Stimulated activated CD8-positive, alpha-beta memory T cell treated with anti-CD3 and anti-CD28 coated beads, Interleukin-15, amount 100 ng/mL, for 4 hours (primary cell): ENCODE results near the gene EIF5AL1.
"Not testable (repeated sequence)": the region's sequence is repeated elsewhere in the genome, so short reads cannot be mapped to it uniquely, and the experiment has no call there.

Experiments
- DNase-seq, 2 donors: peaks; one replicate each; pipeline ENCODE4 v3.0.0-alpha.2; 2020; ENCODE audit warnings: low read depth in 2 of 2

The EIF5AL1 gene

DNA sequence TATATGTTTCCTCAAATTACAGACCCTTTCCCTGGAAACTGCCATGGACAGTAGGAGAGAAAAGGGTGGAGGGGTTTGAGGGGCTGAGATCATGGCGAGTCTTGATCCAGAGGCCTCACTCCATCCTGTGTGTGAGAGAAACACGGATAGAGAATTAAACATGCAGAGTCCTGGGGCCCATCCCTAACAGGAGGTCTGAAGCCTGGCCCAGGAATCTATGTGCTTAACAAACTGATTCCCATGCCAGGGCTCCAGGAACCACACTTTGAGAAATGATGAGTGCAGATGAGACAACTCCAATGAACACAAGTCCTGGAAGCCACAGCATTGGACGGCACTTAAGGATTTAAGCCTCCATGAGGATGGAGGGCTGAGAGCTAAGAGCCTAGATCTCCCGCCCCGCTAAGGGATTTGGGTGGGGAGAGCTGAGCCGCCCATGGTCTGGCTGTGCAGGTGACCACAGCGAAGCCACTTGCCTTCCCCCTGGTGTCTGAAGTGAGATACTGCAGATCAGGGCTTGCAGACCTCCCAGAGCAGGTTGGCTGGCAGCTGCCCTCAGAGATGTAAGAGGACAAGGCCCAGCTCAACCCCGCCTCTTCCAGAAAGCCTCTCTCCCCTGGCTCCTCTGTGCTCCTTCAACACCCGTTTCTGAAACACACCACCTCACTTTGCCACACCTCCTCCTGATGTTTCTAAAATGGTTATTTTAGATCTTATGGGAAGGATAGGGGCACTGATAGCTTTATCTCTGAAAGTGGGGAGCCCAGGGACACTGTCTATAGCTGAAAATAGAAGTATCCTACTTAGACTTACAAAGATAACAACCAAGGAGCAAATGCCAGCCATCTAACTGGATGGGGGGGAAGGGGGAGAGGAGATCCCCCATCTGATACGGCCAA lies 24.8 kb upstream of the EIF5AL1 start:
- DNase-seq: no peak

GRCh38 chr10:79488336-79488735 lies 24.0 kb upstream of the EIF5AL1 start:
- no peak for DNase-seq

- no peak for DNase-seq
Measured at GRCh38 chr10:79488870-79489269, 23.5 kb upstream of the EIF5AL1 start.

- DNase-seq: no peak
Measured at GRCh38 chr10:79490400-79491142, 21.8 kb upstream of the EIF5AL1 start.

GRCh38 chr10:79491143-79491835 lies 21.0 kb upstream of the EIF5AL1 start:
- DNase-seq: no peak

- no peak for DNase-seq
Measured at GRCh38 chr10:79492256-79492655, 20.1 kb upstream of the EIF5AL1 start.

- no peak for DNase-seq
Measured at GRCh38 chr10:79492839-79493238, 19.5 kb upstream of the EIF5AL1 start.

DNA sequence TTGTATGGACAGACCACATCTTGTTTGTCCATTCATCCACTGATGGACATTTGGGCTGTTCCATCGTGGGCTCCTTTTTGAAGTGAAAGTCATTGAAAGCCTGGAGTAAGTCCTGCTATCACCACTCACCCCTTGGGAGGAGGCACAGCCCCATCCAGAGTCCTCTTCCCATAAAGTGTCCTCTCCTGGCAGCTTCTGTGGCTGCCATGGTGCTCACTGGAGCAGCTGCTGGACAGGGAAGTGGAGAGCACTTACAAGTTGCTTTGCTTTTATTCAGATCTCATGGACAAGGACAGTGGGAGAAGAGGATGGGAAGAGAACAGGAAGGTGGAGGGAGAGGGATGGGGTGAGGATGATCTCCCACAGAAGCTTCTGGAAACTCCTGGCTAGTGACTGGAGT lies 18.5 kb upstream of the EIF5AL1 start:
- DNase-seq: no peak

GRCh38 chr10:79494871-79495705 lies 17.2 kb upstream of the EIF5AL1 start:
- no peak for DNase-seq

GRCh38 chr10:79495791-79496190 lies 16.5 kb upstream of the EIF5AL1 start:
- DNase-seq: no peak

DNA sequence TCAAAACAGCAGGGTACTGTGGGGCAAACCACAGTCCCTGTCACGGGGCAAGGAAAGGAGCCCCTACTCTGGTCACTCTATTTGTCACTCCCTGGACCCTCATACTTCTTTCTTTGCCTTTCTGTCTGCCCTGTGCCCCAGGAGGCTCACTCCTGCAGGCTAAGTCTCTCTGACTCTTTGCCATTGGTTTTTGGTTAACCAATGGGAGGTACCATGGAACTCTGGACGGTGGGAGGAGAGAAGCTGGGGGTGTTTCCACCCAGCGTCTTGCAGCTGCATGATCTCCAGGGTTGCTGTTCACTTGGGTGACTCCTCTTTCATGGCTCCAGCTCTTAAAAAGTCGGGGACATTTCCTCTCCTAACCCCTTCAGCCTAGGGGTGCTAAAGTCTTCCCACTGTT lies 15.4 kb upstream of the EIF5AL1 start:
- DNase-seq: no peak

DNA sequence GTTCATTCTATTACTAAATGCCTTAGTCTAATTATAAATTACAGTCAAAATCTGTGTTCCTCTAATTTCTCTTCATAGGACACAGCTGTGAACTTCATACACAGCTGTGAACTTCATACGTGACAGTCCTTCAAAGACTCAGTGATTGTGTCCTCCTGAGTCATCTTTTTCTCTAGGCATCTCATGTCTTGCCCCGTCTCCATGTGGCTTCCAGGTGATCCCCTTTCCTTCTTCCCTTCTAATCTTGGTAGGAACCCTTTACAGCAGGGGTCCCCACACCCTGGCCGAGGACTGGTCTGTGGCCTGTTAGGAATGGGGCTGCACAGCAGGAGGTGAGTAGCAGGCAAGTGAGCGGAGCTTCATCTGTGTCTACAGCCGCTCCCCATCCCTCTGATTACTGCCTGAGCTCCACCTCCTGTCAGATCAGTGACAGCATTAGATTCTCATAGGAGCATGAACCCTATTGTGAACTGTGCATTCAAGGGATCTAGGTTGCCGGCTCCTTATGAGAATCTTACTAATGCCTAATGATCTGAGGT lies 14.0 kb upstream of the EIF5AL1 start:
- no peak for DNase-seq

- DNase-seq: no peak
Measured at GRCh38 chr10:79502561-79503309, 9.6 kb upstream of the EIF5AL1 start.

DNA sequence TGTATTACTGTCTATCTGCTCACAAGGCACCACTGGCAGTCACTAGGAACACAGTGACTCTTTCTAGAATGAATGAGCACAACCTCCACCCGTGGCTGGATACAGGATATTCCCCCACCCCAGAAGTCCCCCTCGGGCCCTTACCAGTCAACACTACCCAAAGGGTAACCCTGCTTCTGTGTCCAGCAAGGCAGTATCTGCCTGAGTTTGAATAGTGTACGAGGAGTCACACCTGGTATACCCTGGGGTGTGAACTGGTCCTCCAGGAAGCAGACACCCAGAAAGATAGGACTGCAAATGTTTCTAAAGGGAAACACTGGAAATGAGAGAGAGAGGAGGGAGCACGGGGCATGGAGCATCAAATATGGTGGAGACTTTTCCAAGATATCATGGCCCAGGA lies 8.5 kb upstream of the EIF5AL1 start:
- DNase-seq: not testable (repeated sequence)

GRCh38 chr10:79504483-79504882 lies 7.8 kb upstream of the EIF5AL1 start:
- DNase-seq: not testable (repeated sequence)

GRCh38 chr10:79505328-79505727 lies 7.0 kb upstream of the EIF5AL1 start:
- DNase-seq: not testable (repeated sequence)

DNA sequence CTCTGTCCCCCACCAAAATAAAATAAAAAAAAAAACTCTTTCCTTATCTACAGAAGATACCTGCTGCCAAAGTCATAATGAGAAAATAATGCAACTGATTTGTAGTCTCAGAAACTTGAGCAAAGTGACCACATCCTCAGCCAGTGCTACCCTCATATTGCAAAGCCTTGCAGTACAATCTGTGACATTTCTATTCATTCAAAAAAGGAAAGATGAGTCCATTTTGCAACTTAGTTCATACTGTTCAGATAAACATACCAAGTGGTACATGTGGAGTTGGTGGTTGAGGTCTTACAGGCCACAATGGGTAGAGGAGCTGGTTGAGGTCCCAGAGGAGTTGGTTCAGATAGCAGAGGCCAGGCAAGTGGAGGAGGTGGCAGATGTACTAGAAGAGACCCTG lies 6.5 kb upstream of the EIF5AL1 start:
- DNase-seq: no peak

GRCh38 chr10:79507440-79508167 lies 4.7 kb upstream of the EIF5AL1 start:
- DNase-seq: no peak

- not testable (repeated sequence) for DNase-seq
Measured at GRCh38 chr10:79508245-79508644, 4.1 kb upstream of the EIF5AL1 start.
